ENCODE data around the gene SPHK2. TPM values are rescaled to one million over a fixed set of nuclear protein-coding genes. Genes with fewer than 3 reads are reported as not detected.

The SPHK2 gene
- total RNA-seq, 1 experiment from 2014 or later = 38.8 TPM

DNA sequence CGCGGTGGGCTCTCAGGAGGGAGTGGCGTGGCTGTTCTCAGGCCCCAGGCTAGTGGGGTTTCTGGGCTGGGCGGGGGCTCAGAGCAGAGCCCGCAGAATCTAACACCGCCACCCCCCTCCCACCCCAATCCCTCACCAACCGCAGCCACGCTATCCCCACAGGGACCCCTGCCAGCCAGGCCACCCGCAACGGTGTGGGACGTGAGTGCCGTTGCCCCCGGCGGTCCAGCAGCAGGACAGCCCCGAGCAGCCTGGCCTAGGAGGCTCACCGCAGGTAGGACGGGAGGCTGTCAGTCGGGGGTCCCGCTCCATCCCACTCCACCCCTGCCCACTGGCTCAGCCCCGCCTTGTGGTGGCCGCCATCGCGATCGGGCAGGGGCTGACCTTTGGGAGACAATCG is 53.7 kb downstream of the SPHK2 start, which contains the start of gene NTN5:
NTN5 (minus strand) TSS at position 24 of the 400 bp plus-strand sequence. CDS start 2,031 bp downstream, outside the sequence.
- no peak for TF ChIP-seq EZH2 (IDR thresholded peaks at IDR 0.05; ENCODE audit: borderline replicate concordance, low read depth, low read length, poor library complexity, severe bottlenecking)
- TF ChIP-seq, protein P1, sequence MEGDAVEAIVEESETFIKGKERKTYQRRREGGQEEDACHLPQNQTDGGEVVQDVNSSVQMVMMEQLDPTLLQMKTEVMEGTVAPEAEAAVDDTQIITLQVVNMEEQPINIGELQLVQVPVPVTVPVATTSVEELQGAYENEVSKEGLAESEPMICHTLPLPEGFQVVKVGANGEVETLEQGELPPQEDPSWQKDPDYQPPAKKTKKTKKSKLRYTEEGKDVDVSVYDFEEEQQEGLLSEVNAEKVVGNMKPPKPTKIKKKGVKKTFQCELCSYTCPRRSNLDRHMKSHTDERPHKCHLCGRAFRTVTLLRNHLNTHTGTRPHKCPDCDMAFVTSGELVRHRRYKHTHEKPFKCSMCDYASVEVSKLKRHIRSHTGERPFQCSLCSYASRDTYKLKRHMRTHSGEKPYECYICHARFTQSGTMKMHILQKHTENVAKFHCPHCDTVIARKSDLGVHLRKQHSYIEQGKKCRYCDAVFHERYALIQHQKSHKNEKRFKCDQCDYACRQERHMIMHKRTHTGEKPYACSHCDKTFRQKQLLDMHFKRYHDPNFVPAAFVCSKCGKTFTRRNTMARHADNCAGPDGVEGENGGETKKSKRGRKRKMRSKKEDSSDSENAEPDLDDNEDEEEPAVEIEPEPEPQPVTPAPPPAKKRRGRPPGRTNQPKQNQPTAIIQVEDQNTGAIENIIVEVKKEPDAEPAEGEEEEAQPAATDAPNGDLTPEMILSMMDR (conservative IDR thresholded peaks at IDR 0.05; ENCODE audit: low read depth, low read length) = no peak
- no peak within 1 kb of the TSS for H3K4me3 ChIP-seq (ENCODE audit: low read depth, low read length, poor library complexity, severe bottlenecking)
- POLR2A ChIA-PET (ENCODE audit: low non-redundant PET) = no interaction called here
- CTCF ChIA-PET = interaction anchor here (0.5 kb wide), 1 partner anchor 167 kb away, joined by 5 read pairs; no protein-coding TSS in a partner anchor
- peaks cover 4% of the 10 kb centered on the region for H3K4me1 ChIP-seq (ENCODE audit: insufficient read depth, low read length, poor library complexity, severe bottlenecking)
- H3K27me3 ChIP-seq (replicated peaks; ENCODE audit: insufficient read depth, low read depth, low read length, poor library complexity) = no peaks in the 10 kb centered on the region
- no peak within 1 kb of the TSS for H3K27ac ChIP-seq (ENCODE audit: low read depth, low read length, poor library complexity, severe bottlenecking)
- BruUV-seq (replicated peaks) = no TSS peak
- H3K9me3 ChIP-seq (ENCODE audit: low read depth, low read length, poor library complexity, severe bottlenecking) = no peaks in the 10 kb centered on the region
- no peaks in the 10 kb centered on the region for H3K36me3 ChIP-seq (ENCODE audit: insufficient read depth, low read length, poor library complexity, severe bottlenecking)
- no peak for DNase-seq (ENCODE audit: low spot score)
- intact Hi-C loops (cut with micrococcal nuclease; ENCODE audit: unreplicated experiment) = no loop called here

- no TSS peak for BruUV-seq (replicated peaks)
- intact Hi-C loops (cut with micrococcal nuclease; ENCODE audit: unreplicated experiment) = no loop called here
- Histone ChIP-seq H3K36me3 (ENCODE audit: insufficient read depth, low read length, poor library complexity, severe bottlenecking) (no peaks in the 10 kb centered on the region), H3K27ac (ENCODE audit: low read depth, low read length, poor library complexity, severe bottlenecking) (no peak overlapping the region), H3K4me1 (ENCODE audit: insufficient read depth, low read length, poor library complexity, severe bottlenecking) (peaks cover 4% of the 10 kb centered on the region), H3K4me3 (ENCODE audit: low read depth, low read length, poor library complexity, severe bottlenecking) (no peak overlapping the region), H3K27me3 (replicated peaks; ENCODE audit: insufficient read depth, low read depth, low read length, poor library complexity) (no peaks in the 10 kb centered on the region), H3K9me3 (ENCODE audit: low read depth, low read length, poor library complexity, severe bottlenecking) (no peaks in the 10 kb centered on the region)
- TF ChIP-seq, protein P1 (conservative IDR thresholded peaks at IDR 0.05; ENCODE audit: low read depth, low read length) = no peak
- no peak for TF ChIP-seq EZH2 (IDR thresholded peaks at IDR 0.05; ENCODE audit: borderline replicate concordance, low read depth, low read length, poor library complexity, severe bottlenecking)
- no peak for DNase-seq (ENCODE audit: low spot score)
- CTCF ChIA-PET = interaction anchor here (0.5 to 0.7 kb wide), 3 partner anchors 66 to 167 kb away, joined by 3 to 5 read pairs (median 3); no protein-coding TSS in a partner anchor
- POLR2A ChIA-PET (ENCODE audit: low non-redundant PET) = no interaction called here
These were observed 54.3 kb downstream of the SPHK2 start for GRCh38 chr19:48673436-48674100.

- CTCF ChIA-PET = interaction anchor here (0.7 kb wide), 2 partner anchors 65 to 90 kb away, joined by 3 read pairs; no protein-coding TSS in a partner anchor
- Histone ChIP-seq H3K36me3 (ENCODE audit: insufficient read depth, low read length, poor library complexity, severe bottlenecking) (no peaks in the 10 kb centered on the region), H3K27me3 (replicated peaks; ENCODE audit: insufficient read depth, low read depth, low read length, poor library complexity) (no peaks in the 10 kb centered on the region), H3K4me1 (ENCODE audit: insufficient read depth, low read length, poor library complexity, severe bottlenecking) (peaks cover 4% of the 10 kb centered on the region), H3K27ac (ENCODE audit: low read depth, low read length, poor library complexity, severe bottlenecking) (no peak overlapping the region), H3K9me3 (ENCODE audit: low read depth, low read length, poor library complexity, severe bottlenecking) (no peaks in the 10 kb centered on the region), H3K4me3 (ENCODE audit: low read depth, low read length, poor library complexity, severe bottlenecking) (no peak overlapping the region)
- intact Hi-C loops (cut with micrococcal nuclease; ENCODE audit: unreplicated experiment) = no loop called here
- no TSS peak for BruUV-seq (replicated peaks)
- TF ChIP-seq, protein P1 (conservative IDR thresholded peaks at IDR 0.05; ENCODE audit: low read depth, low read length) = no peak
- TF ChIP-seq EZH2 (IDR thresholded peaks at IDR 0.05; ENCODE audit: borderline replicate concordance, low read depth, low read length, poor library complexity, severe bottlenecking) = no peak
- DNase-seq (ENCODE audit: low spot score) = no peak
- POLR2A ChIA-PET (ENCODE audit: low non-redundant PET) = no interaction called here
These were observed 55.0 kb downstream of the SPHK2 start for GRCh38 chr19:48674216-48674809.
